IMR-90 (cell line): ENCODE measurements around the gene MED26. TPM values are rescaled to one million over a fixed set of nuclear protein-coding genes. Genes with fewer than 3 reads are reported as not detected.

ENCODE experiments used
- ATAC-seq: fragments of 200-7000 bp; cut with Tn5 transposase; 2 replicates; pipeline ENCODE4 v1.9.1; 2020; ENCODE audit warnings: low read depth, mild to moderate bottlenecking, moderate library complexity
- BruUV-seq: library from RNA; stranded (reverse); fragments of 400-500 nt; replicated peaks from 2 replicates; lab custom pipeline; 2021; lab: Mats Ljungman, UMichigan
- CTCF ChIA-PET: fragments of 300-600 bp; formaldehyde crosslinking; extraction: SDS; loops from one replicate; lab custom pipeline; 2021; ENCODE audit warnings: antibody characterized with exemption; lab: Yijun Ruan, JAX
- POLR2A ChIA-PET: fragments of 300-600 bp; sonication (Branson Sonifier 250); formaldehyde crosslinking; loops from one replicate; lab custom pipeline; 2022; ENCODE audit warnings: antibody characterized with exemption; ENCODE audit not compliant: unreplicated experiment; lab: Charles Lee
- DNase-seq: peaks from one replicate; pipeline ENCODE4 v3.0.0; 2013
- H2AFZ ChIP-seq: replicated peaks from 2 replicates; pipeline ENCODE3; 2013; ENCODE audit warnings: low read length, mild to moderate bottlenecking; ENCODE audit not compliant: poor library complexity
- H2AK5ac ChIP-seq: 2 replicates; pipeline ENCODE4 v1.6.1; 2013; ENCODE audit warnings: low read depth, low read length, inconsistent platforms
- H2AK9ac ChIP-seq: replicated peaks from 2 replicates; pipeline ENCODE3; 2013; ENCODE audit warnings: mild to moderate bottlenecking, low read depth, low read length, moderate library complexity; ENCODE audit not compliant: poor library complexity
- H2BK120ac ChIP-seq: 2 replicates; pipeline ENCODE4 v1.6.1; 2013; ENCODE audit warnings: low read depth, low read length, inconsistent platforms
- H2BK15ac ChIP-seq: 3 replicates; pipeline ENCODE4 v1.6.1; 2013; ENCODE audit warnings: low read depth, low read length, inconsistent platforms
- H2BK20ac ChIP-seq: 2 replicates; pipeline ENCODE4 v1.6.1; 2013; ENCODE audit warnings: low read depth, mild to moderate bottlenecking, inconsistent platforms, low read length, moderate library complexity
- H2BK5ac ChIP-seq: 2 replicates; pipeline ENCODE4 v1.6.1; 2013; ENCODE audit warnings: mild to moderate bottlenecking, low read depth, low read length, inconsistent platforms; ENCODE audit not compliant: poor library complexity, severe bottlenecking
- H3K14ac ChIP-seq: replicated peaks from 2 replicates; pipeline ENCODE4 v1.6.1; 2013; ENCODE audit warnings: low read depth, low read length, inconsistent platforms
- H3K18ac ChIP-seq: 2 replicates; pipeline ENCODE4 v1.6.1; 2013; ENCODE audit warnings: low read depth, low read length, control low read depth
- H3K23ac ChIP-seq: 2 replicates; pipeline ENCODE4 v1.6.1; 2013; ENCODE audit warnings: low read depth, low read length, inconsistent platforms
- H3K27ac ChIP-seq: 2 replicates; pipeline ENCODE4 v1.5.1; 2013; ENCODE audit warnings: mild to moderate bottlenecking, control low read depth, low read length; ENCODE audit not compliant: insufficient read depth
- H3K27me3 ChIP-seq: 2 replicates; pipeline ENCODE4 v1.6.1; 2013; ENCODE audit warnings: low read length; ENCODE audit not compliant: control insufficient read depth, insufficient read depth
- H3K36me3 ChIP-seq: 2 replicates; pipeline ENCODE4 v1.6.1; 2013; ENCODE audit warnings: low read length, mixed read lengths; ENCODE audit not compliant: control insufficient read depth, insufficient read depth
- H3K4ac ChIP-seq: 2 replicates; pipeline ENCODE4 v1.6.1; 2013; ENCODE audit warnings: low read depth, low read length, inconsistent platforms
- H3K4me1 ChIP-seq: 2 replicates; pipeline ENCODE4 v1.6.1; 2013; ENCODE audit warnings: low read length, mixed read lengths; ENCODE audit not compliant: control insufficient read depth, insufficient read depth
- H3K4me2 ChIP-seq: 2 replicates; pipeline ENCODE4 v1.6.1; 2013; ENCODE audit warnings: low read depth, mild to moderate bottlenecking, control low read depth, low read length, moderate library complexity
- H3K4me3 ChIP-seq: 2 replicates; pipeline ENCODE4 v1.5.1; 2013; ENCODE audit warnings: low read depth, mild to moderate bottlenecking, control low read depth, low read length, moderate library complexity; ENCODE audit not compliant: insufficient read depth
- H3K56ac ChIP-seq: 2 replicates; pipeline ENCODE4 v1.6.1; 2013; ENCODE audit warnings: low read length, inconsistent platforms; ENCODE audit not compliant: insufficient read depth; ENCODE audit errors: extremely low read depth
- H3K79me1 ChIP-seq, 2 experiments: 2 replicates each; pipeline ENCODE4 v1.6.1; 2013; ENCODE audit warnings: low read length in 2 of 2, inconsistent platforms in 1 of 2, low read depth in 1 of 2
- H3K9ac ChIP-seq: 2 replicates; pipeline ENCODE4 v1.6.1; 2013; ENCODE audit warnings: low read depth, low read length, control low read depth
- H3K9me1 ChIP-seq: 2 replicates; pipeline ENCODE4 v1.6.1; 2013; ENCODE audit warnings: low read length, inconsistent platforms; ENCODE audit not compliant: insufficient read depth
- H3K9me3 ChIP-seq: 2 replicates; pipeline ENCODE4 v1.6.1; 2013; ENCODE audit warnings: low read length; ENCODE audit not compliant: control insufficient read depth, insufficient read depth
- H4K20me1 ChIP-seq: 2 replicates; pipeline ENCODE4 v1.6.1; 2013; ENCODE audit warnings: low read length, inconsistent platforms; ENCODE audit not compliant: insufficient read depth
- H4K5ac ChIP-seq: 2 replicates; pipeline ENCODE4 v1.6.1; 2013; ENCODE audit warnings: mild to moderate bottlenecking, low read depth, low read length, control low read depth
- H4K8ac ChIP-seq, 2 experiments: 2 replicates each; pipeline ENCODE4 v1.6.1; 2013; ENCODE audit warnings: low read depth in 2 of 2, low read length in 2 of 2, control low read depth in 1 of 2, inconsistent platforms in 1 of 2
- H4K91ac ChIP-seq: 2 replicates; pipeline ENCODE4 v1.6.1; 2013; ENCODE audit warnings: low read depth, low read length, inconsistent platforms; ENCODE audit not compliant: insufficient read depth
- BHLHE40 ChIP-seq: fragments of 150-350 bp; IDR thresholded peaks from 2 replicates; pipeline ENCODE4 v1.6.1; 2016; ENCODE audit warnings: mild to moderate bottlenecking, low read depth, low read length
- ELK1 ChIP-seq: fragments of 150-350 bp; IDR thresholded peaks from 2 replicates; pipeline ENCODE4 v1.6.1; 2016; ENCODE audit warnings: low read depth, mild to moderate bottlenecking, low read length, moderate library complexity, borderline replicate concordance
- MXI1 ChIP-seq: IDR thresholded peaks from 2 replicates; pipeline ENCODE4 v1.6.1; 2012; ENCODE audit warnings: low read depth, mild to moderate bottlenecking, low read length, moderate library complexity, borderline replicate concordance
- POLR2A ChIP-seq: IDR thresholded peaks from 2 replicates; pipeline ENCODE4 v1.6.1; 2012; ENCODE audit warnings: mild to moderate bottlenecking, low read depth, low read length
- RAD21 ChIP-seq: IDR thresholded peaks from 2 replicates; pipeline ENCODE4 v1.6.1; 2012; ENCODE audit warnings: low read length, improper control_type of control experiment
- SMC3 ChIP-seq: fragments of 150-350 bp; IDR thresholded peaks from 2 replicates; pipeline ENCODE4 v1.6.1; 2016; ENCODE audit warnings: low read depth, mild to moderate bottlenecking, antibody characterized with exemption, low read length, moderate library complexity
- WGBS, 2 experiments: methylation state at CpG; one replicate each; pipeline versions ENCODE4 v1.1.5 to v1.1.7; 2013; ENCODE audit warnings: missing lambda C conversion rate in 2 of 2; ENCODE audit not compliant: insufficient read length in 1 of 2; ENCODE audit errors: extremely low coverage in 2 of 2; 5-methylcytosine and 5-hydroxymethylcytosine counted together
- dilution Hi-C: fragments of 300-500 bp; cut with HindIII; formaldehyde crosslinking; loops from one replicate; pipeline ENCODE4 v1.14.3; 2018; ENCODE audit warnings: low sequenced_read_pairs; ENCODE audit not compliant: unreplicated experiment
- in situ Hi-C: fragments of 300-500 bp; cut with MboI; formaldehyde crosslinking; loops from 3 replicates; pipeline ENCODE4 v1.14.3; 2019; ENCODE audit warnings: low sequenced_read_pairs, inconsistent platforms, mixed read lengths
- intact Hi-C: fragments of 100-400 bp; cut with micrococcal nuclease; formaldehyde crosslinking; loops from 2 replicates; pipeline ENCODE4 v1.10.0; 2022
- polyA plus RNA-seq, 3 experiments: library from polyadenylated mRNA; depleted of rRNA; stranded (reverse); fragments of >200 nt; gene quantifications; 2 replicates each; pipeline ENCODE4 v1.2.3, GENCODE V29; 2012; ENCODE audit warnings: low replicate concordance in 1 of 3
- total RNA-seq: library from RNA; depleted of rRNA; stranded (reverse); fragments of >200 nt; gene quantifications from 2 replicates; pipeline ENCODE4 v1.2.3, GENCODE V29; 2012

The MED26 gene
- total and polyA plus RNA-seq, 2 of the 4 experiments (the other 2 are of a cell fraction) = 2.0 to 4.0 TPM

- POLR2A ChIA-PET = no interaction called here
- H3K9ac ChIP-seq = no peak overlapping the region
- H2BK120ac ChIP-seq = no peak overlapping the region
- ATAC-seq (no peak), DNase-seq (no peak)
- H4K20me1 ChIP-seq = peaks cover 4% of the 10 kb centered on the region; the same call in 1 of the 2 replicates
- 71% methylated on average over 1 of the region's 8 CpGs; no CpG with 5 or more reads in 1 of the 2 experiments for WGBS, 2 experiments
- no peak for TF ChIP-seq RAD21
- TF ChIP-seq BHLHE40 = no peak
- no peak for TF ChIP-seq SMC3
- no peak for TF ChIP-seq POLR2A
- TF ChIP-seq MXI1 = no peak
- no peak for TF ChIP-seq ELK1
- no peaks in the 10 kb centered on the region for H3K4me1 ChIP-seq
- BruUV-seq = no TSS peak
- no peaks in the 10 kb centered on the region for H3K9me3 ChIP-seq
- peaks cover 11 to 37% of the 10 kb centered on the region in 2 experiments for H3K79me1 ChIP-seq
- CTCF ChIA-PET = no interaction called here
- H3K4me3 ChIP-seq = no peak overlapping the region
- H2BK20ac ChIP-seq = no peak overlapping the region
- no peak overlapping the region for H3K56ac ChIP-seq
- no peak overlapping the region for H4K8ac ChIP-seq
- H3K27ac ChIP-seq = no peak overlapping the region
- H4K91ac ChIP-seq = no peak overlapping the region
- no peak overlapping the region for H2AFZ ChIP-seq
- H3K14ac ChIP-seq = no peak overlapping the region
- no peak overlapping the region for H3K4me2 ChIP-seq
- H3K23ac ChIP-seq = no peak overlapping the region
- no peak overlapping the region for H2AK9ac ChIP-seq
- no peak overlapping the region for H2BK5ac ChIP-seq
- H3K36me3 ChIP-seq = peaks cover 50% of the 10 kb centered on the region
- no peak overlapping the region for H3K18ac ChIP-seq
- intact Hi-C loops (no loop called here), dilution Hi-C loops (no loop called here), in situ Hi-C loops (no loop called here)
- no peak overlapping the region for H4K5ac ChIP-seq
- H3K4ac ChIP-seq = no peak overlapping the region
- H3K27me3 ChIP-seq = no peaks in the 10 kb centered on the region
- H2BK15ac ChIP-seq = no peak overlapping the region
- H3K9me1 ChIP-seq = peaks cover 3% of the 10 kb centered on the region
- no peak overlapping the region for H2AK5ac ChIP-seq
Measured at GRCh38 chr19:16561382-16561781, 66.6 kb downstream of the MED26 start.
